Upper lobe of right lung (tissue), 1 donor: ENCODE measurements around the gene ITSN2. TPM values are rescaled to one million over a fixed set of nuclear protein-coding genes. Genes with fewer than 3 reads are reported as not detected.

ENCODE experiments used
- ATAC-seq: fragments of 200-7000 bp; cut with Tn5 transposase; one replicate; pipeline ENCODE4 v1.9.1; 2020; ENCODE audit warnings: mild to moderate bottlenecking, moderate library complexity
- DNase-seq: peaks from one replicate; pipeline ENCODE4 v3.0.0-alpha.2; 2020
- H3K27ac ChIP-seq: fragments of 200-600 bp; one replicate; pipeline ENCODE4 v1.8.0; 2022
- H3K27me3 ChIP-seq: fragments of 200-600 bp; one replicate; pipeline ENCODE4 v1.8.0; 2022; ENCODE audit warnings: mild to moderate bottlenecking
- H3K36me3 ChIP-seq: fragments of 200-600 bp; one replicate; pipeline ENCODE4 v1.8.0; 2022
- H3K4me1 ChIP-seq: fragments of 200-600 bp; one replicate; pipeline ENCODE4 v1.8.0; 2022
- H3K4me3 ChIP-seq: fragments of 200-600 bp; one replicate; pipeline ENCODE4 v1.8.0; 2022; ENCODE audit warnings: mild to moderate bottlenecking
- H3K9me3 ChIP-seq: fragments of 200-600 bp; one replicate; pipeline ENCODE4 v1.8.0; 2022
- intact Hi-C: fragments of 100-400 bp; cut with DNase I; formaldehyde crosslinking; loops from one replicate; pipeline ENCODE4 v1.11.0; 2022
- total RNA-seq: library from RNA; stranded (reverse); fragmentation: NEBNext Ultra II Directional; extraction: Animal tissue kit (Norgen Biotek cat#: 25700); gene quantifications from one replicate; pipeline ENCODE4 v1.2.1, GENCODE V29; 2021
- TF ChIP-seq, protein P1 (sequence below): fragments of 200-600 bp; IDR thresholded peaks from one replicate; pipeline ENCODE4 v1.8.0; 2022; ENCODE audit warnings: antibody characterized with exemption
- donor health status: DM: no; HTN: yes; CAD: no; lungs with severe emphysema.

Gene ITSN2
- total RNA-seq, 1 donor from 2014 or later = 104 TPM

- TF ChIP-seq, protein P1, sequence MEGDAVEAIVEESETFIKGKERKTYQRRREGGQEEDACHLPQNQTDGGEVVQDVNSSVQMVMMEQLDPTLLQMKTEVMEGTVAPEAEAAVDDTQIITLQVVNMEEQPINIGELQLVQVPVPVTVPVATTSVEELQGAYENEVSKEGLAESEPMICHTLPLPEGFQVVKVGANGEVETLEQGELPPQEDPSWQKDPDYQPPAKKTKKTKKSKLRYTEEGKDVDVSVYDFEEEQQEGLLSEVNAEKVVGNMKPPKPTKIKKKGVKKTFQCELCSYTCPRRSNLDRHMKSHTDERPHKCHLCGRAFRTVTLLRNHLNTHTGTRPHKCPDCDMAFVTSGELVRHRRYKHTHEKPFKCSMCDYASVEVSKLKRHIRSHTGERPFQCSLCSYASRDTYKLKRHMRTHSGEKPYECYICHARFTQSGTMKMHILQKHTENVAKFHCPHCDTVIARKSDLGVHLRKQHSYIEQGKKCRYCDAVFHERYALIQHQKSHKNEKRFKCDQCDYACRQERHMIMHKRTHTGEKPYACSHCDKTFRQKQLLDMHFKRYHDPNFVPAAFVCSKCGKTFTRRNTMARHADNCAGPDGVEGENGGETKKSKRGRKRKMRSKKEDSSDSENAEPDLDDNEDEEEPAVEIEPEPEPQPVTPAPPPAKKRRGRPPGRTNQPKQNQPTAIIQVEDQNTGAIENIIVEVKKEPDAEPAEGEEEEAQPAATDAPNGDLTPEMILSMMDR = no peak
- H3K4me3 ChIP-seq = no peak overlapping the region
- H3K9me3 ChIP-seq = no peaks in the 10 kb centered on the region
- DNase-seq (no peak), ATAC-seq (no peak)
- intact Hi-C loops = no loop called here
- H3K27me3 ChIP-seq = no peaks in the 10 kb centered on the region
- H3K36me3 ChIP-seq = peaks cover 67% of the 10 kb centered on the region
- peaks cover 5% of the 10 kb centered on the region for H3K4me1 ChIP-seq
- no peak overlapping the region for H3K27ac ChIP-seq
These were observed 87.4 kb downstream of the ITSN2 start for GRCh38 chr2:24272907-24273306.

DNA sequence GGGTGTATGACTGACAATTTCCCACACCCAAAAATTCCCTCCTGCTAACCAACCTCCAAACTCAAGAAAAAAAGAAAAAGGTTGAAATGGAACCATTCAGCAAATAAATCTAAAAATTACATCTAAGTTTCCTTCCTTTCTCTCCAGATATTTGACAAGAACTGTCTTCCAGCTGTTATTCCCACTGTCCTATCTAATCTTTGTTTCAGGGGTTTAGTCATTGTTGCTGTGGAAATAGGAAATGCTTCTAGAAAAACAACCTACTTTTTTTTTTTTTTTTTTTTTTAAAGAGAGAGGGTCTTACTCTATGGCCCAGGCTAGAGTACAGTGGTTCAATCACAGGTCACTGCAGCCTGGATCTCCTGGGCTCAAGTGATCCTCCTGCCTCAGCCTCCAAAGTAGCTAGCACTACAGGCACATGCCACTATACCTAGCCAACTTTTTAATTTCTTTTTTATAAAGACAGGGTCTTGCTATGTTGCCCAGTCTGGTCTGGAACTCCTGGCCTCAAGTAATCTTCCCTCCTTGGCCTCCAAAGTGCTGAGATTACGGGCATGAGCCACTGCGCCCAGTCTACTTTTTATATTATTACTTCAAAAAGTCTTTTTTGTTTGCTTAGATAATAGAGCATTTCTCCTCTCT, 88.1 kb downstream of the ITSN2 start:
- peaks cover 73% of the 10 kb centered on the region for H3K36me3 ChIP-seq
- TF ChIP-seq, protein P1 = no peak
- DNase-seq = no peak
- peaks cover 5% of the 10 kb centered on the region for H3K4me1 ChIP-seq
- no peak overlapping the region for H3K27ac ChIP-seq
- no peaks in the 10 kb centered on the region for H3K27me3 ChIP-seq
- intact Hi-C loops = no loop called here
- no peak for ATAC-seq
- H3K9me3 ChIP-seq = no peaks in the 10 kb centered on the region
- H3K4me3 ChIP-seq = no peak overlapping the region

DNA sequence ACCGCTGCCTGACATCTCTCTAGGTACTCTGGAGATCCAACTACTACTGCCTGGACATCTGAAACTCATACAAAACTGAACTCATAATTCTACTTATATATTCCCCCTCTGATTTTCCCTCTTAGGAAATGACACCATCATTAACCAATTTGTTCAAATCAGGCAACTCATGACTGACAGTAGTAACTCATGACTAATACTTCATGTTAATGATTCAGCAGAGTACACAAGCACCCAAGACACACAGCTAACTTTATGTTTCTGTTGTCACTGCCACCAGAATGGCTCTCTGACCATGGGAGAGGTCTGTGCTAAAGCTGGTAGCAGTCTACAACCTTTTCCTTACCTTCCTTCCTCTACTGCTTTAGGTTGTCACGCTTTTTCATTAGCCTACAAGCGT, 91.1 kb downstream of the ITSN2 start:
- Histone ChIP-seq H3K36me3 (peaks cover 83% of the 10 kb centered on the region), H3K4me3 (no peak overlapping the region), H3K27me3 (no peaks in the 10 kb centered on the region), H3K4me1 (no peaks in the 10 kb centered on the region), H3K27ac (no peak overlapping the region), H3K9me3 (no peaks in the 10 kb centered on the region)
- ATAC-seq (no peak), DNase-seq (no peak)
- intact Hi-C loops = no loop called here
- TF ChIP-seq, protein P1 = no peak

GRCh38 chr2:24265212-24265611, 95.1 kb downstream of the ITSN2 start:
- Histone ChIP-seq H3K36me3 (peaks cover 80% of the 10 kb centered on the region), H3K27me3 (no peaks in the 10 kb centered on the region), H3K4me3 (no peak overlapping the region), H3K4me1 (no peaks in the 10 kb centered on the region), H3K27ac (no peak overlapping the region), H3K9me3 (no peaks in the 10 kb centered on the region)
- intact Hi-C loops = no loop called here
- TF ChIP-seq, protein P1 = no peak
- no peak for DNase-seq
- ATAC-seq = no peak

GRCh38 chr2:24262421-24262970, 97.8 kb downstream of the ITSN2 start:
- intact Hi-C loops = no loop called here
- ATAC-seq (no peak), DNase-seq (no peak)
- TF ChIP-seq, protein P1 = no peak
- Histone ChIP-seq H3K4me3 (no peak overlapping the region), H3K36me3 (peaks cover 78% of the 10 kb centered on the region), H3K4me1 (no peaks in the 10 kb centered on the region), H3K27me3 (no peaks in the 10 kb centered on the region), H3K27ac (no peak overlapping the region), H3K9me3 (no peaks in the 10 kb centered on the region)
